Fibroblast of villous mesenchyme (primary cell): ENCODE measurements around the gene NEU4. TPM values are rescaled to one million over a fixed set of nuclear protein-coding genes. Genes with fewer than 3 reads are reported as not detected.

Experiments used
- DNase-seq: peaks from one replicate; pipeline ENCODE4 v3.0.0-alpha.2; 2010; ENCODE audit warnings: low read depth
- H3K4me3 ChIP-seq: 2 replicates; pipeline ENCODE4 v1.5.1; 2011; ENCODE audit warnings: low read depth, mild to moderate bottlenecking, low read length
- CTCF ChIP-seq: IDR thresholded peaks from 2 replicates; pipeline ENCODE4 v1.5.1; 2012; ENCODE audit warnings: low read depth, mild to moderate bottlenecking, low read length; ENCODE audit not compliant: insufficient read depth
- total RNA-seq: library from RNA; depleted of rRNA; stranded (reverse); fragments of >200 nt; gene quantifications from 2 replicates; pipeline ENCODE4 v1.2.3, GENCODE V29; 2012

Gene NEU4
- total RNA-seq, 1 donor = not detected

- no peak overlapping the region for H3K4me3 ChIP-seq
- no peak for DNase-seq
- no peak for TF ChIP-seq CTCF
Observed at GRCh38 chr2:241852116-241852980, 43.4 kb downstream of the NEU4 start.

DNA sequence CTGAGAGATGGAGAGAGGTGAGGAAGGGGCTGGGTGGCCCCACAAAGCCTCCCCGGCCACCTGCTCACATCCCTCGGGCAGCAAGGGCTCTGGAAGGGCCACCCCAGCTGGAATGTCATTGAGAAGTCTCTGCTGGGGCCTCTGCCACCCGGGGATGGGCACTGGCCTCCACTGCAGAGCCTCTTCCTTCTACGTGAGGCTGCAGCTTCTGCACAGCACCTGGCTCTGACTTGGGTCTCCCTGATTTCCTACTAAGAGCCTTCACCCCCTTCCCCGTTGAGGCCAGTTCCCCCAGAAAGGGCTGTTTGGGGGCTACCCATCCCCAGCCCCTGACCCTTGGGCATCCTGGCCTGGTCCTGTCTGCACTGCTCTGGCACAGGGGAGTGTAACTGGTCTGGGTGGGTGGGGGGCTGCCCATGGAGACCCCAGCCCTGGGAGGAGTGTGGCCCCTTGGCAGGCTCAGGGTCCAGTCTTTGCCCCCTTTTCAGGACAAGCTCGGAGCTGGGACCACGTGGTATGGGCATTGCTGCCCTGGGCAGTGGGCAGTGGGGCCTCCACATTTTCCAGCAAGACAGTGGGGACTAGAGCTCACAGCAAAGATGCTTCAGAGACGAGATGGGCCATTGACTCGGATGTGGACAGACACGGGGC, 44.1 kb downstream of the NEU4 start:
- no peak for TF ChIP-seq CTCF
- H3K4me3 ChIP-seq = no peak overlapping the region
- DNase-seq = no peak

GRCh38 chr2:241853651-241854341, 44.8 kb downstream of the NEU4 start:
- DNase-seq = no peak
- TF ChIP-seq CTCF = no peak

GRCh38 chr2:241854342-241855244, 45.6 kb downstream of the NEU4 start:
- no peak for TF ChIP-seq CTCF
- no peak for DNase-seq
- H3K4me3 ChIP-seq = no peak overlapping the region

More at GRCh38 chr2:241853651-241854341, 44.8 kb downstream of the NEU4 start:
- no peak overlapping the region for H3K4me3 ChIP-seq

- TF ChIP-seq CTCF = no peak
- no peak for DNase-seq
Observed at GRCh38 chr2:241855245-241855887, 46.4 kb downstream of the NEU4 start.

GRCh38 chr2:241855888-241856422, 47.0 kb downstream of the NEU4 start:
- no peak for DNase-seq
- H3K4me3 ChIP-seq = no peak overlapping the region
- TF ChIP-seq CTCF = no peak

More at GRCh38 chr2:241855245-241855887, 46.4 kb downstream of the NEU4 start:
- no peak overlapping the region for H3K4me3 ChIP-seq
